Upper lobe of right lung (tissue), 1 donor: ENCODE measurements around the gene ANO5. TPM values are rescaled to one million over a fixed set of nuclear protein-coding genes. Genes with fewer than 3 reads are reported as not detected.

ENCODE experiments used
- ATAC-seq: fragments of 200-7000 bp; cut with Tn5 transposase; one replicate; pipeline ENCODE4 v1.9.1; 2020; ENCODE audit warnings: mild to moderate bottlenecking, moderate library complexity
- DNase-seq: peaks from one replicate; pipeline ENCODE4 v3.0.0-alpha.2; 2020
- H3K27ac ChIP-seq: fragments of 200-600 bp; one replicate; pipeline ENCODE4 v1.8.0; 2022
- H3K27me3 ChIP-seq: fragments of 200-600 bp; one replicate; pipeline ENCODE4 v1.8.0; 2022; ENCODE audit warnings: mild to moderate bottlenecking
- H3K36me3 ChIP-seq: fragments of 200-600 bp; one replicate; pipeline ENCODE4 v1.8.0; 2022
- H3K4me1 ChIP-seq: fragments of 200-600 bp; one replicate; pipeline ENCODE4 v1.8.0; 2022
- H3K4me3 ChIP-seq: fragments of 200-600 bp; one replicate; pipeline ENCODE4 v1.8.0; 2022; ENCODE audit warnings: mild to moderate bottlenecking
- H3K9me3 ChIP-seq: fragments of 200-600 bp; one replicate; pipeline ENCODE4 v1.8.0; 2022
- CTCF ChIP-seq: fragments of 200-600 bp; IDR thresholded peaks from one replicate; pipeline ENCODE4 v1.8.0; 2022; ENCODE audit warnings: antibody characterized with exemption
- intact Hi-C: fragments of 100-400 bp; cut with DNase I; formaldehyde crosslinking; loops from one replicate; pipeline ENCODE4 v1.11.0; 2022
- total RNA-seq: library from RNA; stranded (reverse); fragmentation: NEBNext Ultra II Directional; extraction: Animal tissue kit (Norgen Biotek cat#: 25700); gene quantifications from one replicate; pipeline ENCODE4 v1.2.1, GENCODE V29; 2021
- donor health status: DM: no; HTN: yes; CAD: no; lungs with severe emphysema.

The ANO5 gene
- total RNA-seq, 1 donor from 2014 or later = 5.9 TPM

DNA sequence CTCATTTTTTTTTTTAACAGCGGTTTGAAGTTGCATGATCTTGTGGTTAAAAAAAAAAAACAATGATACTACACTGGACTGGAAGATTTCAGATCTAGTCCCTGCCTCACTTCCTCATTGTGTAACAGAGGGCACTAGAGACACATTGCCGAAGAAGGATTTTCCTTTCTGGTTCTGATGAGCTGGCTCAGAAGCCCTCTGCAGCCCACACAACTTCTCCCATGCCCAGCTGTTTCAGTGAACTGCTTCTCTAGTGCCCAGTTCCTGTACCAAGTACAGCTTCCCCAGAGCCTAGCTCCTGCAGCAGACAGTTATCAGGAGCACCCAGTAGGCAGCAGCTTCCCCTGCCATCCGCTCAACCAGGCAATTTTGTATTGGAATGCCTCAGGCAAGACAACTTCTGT, 29.5 kb upstream of the ANO5 start:
- Histone ChIP-seq H3K4me1 (no peaks in the 10 kb centered on the region), H3K27ac (no peak overlapping the region), H3K36me3 (no peaks in the 10 kb centered on the region), H3K27me3 (no peaks in the 10 kb centered on the region), H3K9me3 (no peaks in the 10 kb centered on the region), H3K4me3 (no peak overlapping the region)
- intact Hi-C loops = no loop called here
- TF ChIP-seq CTCF = no peak
- ATAC-seq (peak; percentile 97), DNase-seq (peak; percentile 58)

- intact Hi-C loops = no loop called here
- TF ChIP-seq CTCF = no peak
These were observed 27.8 kb upstream of the ANO5 start for GRCh38 chr11:22165087-22165486.

GRCh38 chr11:22165759-22166513, 26.9 kb upstream of the ANO5 start:
- no peaks in the 10 kb centered on the region for H3K9me3 ChIP-seq
- no peak for TF ChIP-seq CTCF
- no peaks in the 10 kb centered on the region for H3K4me1 ChIP-seq
- H3K27me3 ChIP-seq = peaks cover 6% of the 10 kb centered on the region
- H3K36me3 ChIP-seq = no peaks in the 10 kb centered on the region
- ATAC-seq (no peak), DNase-seq (no peak)
- H3K4me3 ChIP-seq = no peak overlapping the region
- intact Hi-C loops = no loop called here
- H3K27ac ChIP-seq = no peak overlapping the region

More at GRCh38 chr11:22165087-22165486, 27.8 kb upstream of the ANO5 start:
- Histone ChIP-seq H3K27me3 (no peaks in the 10 kb centered on the region), H3K4me1 (no peaks in the 10 kb centered on the region), H3K4me3 (no peak overlapping the region), H3K9me3 (no peaks in the 10 kb centered on the region), H3K27ac (no peak overlapping the region), H3K36me3 (no peaks in the 10 kb centered on the region)
- DNase-seq (no peak), ATAC-seq (no peak)

GRCh38 chr11:22169833-22170232, 23.1 kb upstream of the ANO5 start:
- ATAC-seq = no peak

DNA sequence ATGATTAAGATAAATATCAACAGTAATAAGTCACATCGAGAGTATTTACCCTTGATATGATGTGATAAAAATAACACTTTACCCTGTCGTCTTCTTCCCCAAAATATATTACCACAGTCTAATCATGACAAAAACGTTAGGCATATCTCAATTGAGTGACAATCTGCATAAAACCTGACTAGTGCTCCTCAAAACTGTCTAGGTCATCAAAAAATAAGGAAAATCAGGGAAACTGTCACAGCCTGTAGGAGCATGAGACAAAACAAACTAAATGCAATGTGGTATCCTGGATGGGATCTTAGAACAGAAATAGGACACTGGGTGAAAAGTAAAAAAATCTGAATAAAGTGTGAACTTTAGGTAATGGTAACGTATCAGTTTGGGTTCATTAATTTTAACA, 19.4 kb upstream of the ANO5 start:
- Histone ChIP-seq H3K4me1 (no peaks in the 10 kb centered on the region), H3K27me3 (peaks cover 6% of the 10 kb centered on the region), H3K36me3 (no peaks in the 10 kb centered on the region), H3K4me3 (no peak overlapping the region), H3K27ac (no peak overlapping the region), H3K9me3 (no peaks in the 10 kb centered on the region)
- DNase-seq (no peak), ATAC-seq (no peak)
- intact Hi-C loops = no loop called here
- TF ChIP-seq CTCF = no peak

More at GRCh38 chr11:22169833-22170232, 23.1 kb upstream of the ANO5 start:
- intact Hi-C loops = no loop called here
- Histone ChIP-seq H3K27me3 (peaks cover 6% of the 10 kb centered on the region), H3K27ac (no peak overlapping the region), H3K4me1 (no peaks in the 10 kb centered on the region), H3K4me3 (no peak overlapping the region), H3K36me3 (no peaks in the 10 kb centered on the region), H3K9me3 (no peaks in the 10 kb centered on the region)
- DNase-seq = no peak
- peak; percentile 42 for TF ChIP-seq CTCF

- H3K4me1 ChIP-seq = no peaks in the 10 kb centered on the region
- no peaks in the 10 kb centered on the region for H3K36me3 ChIP-seq
- no peak for DNase-seq
- ATAC-seq = no peak
- peaks cover 6% of the 10 kb centered on the region for H3K27me3 ChIP-seq
- intact Hi-C loops = no loop called here
- H3K4me3 ChIP-seq = no peak overlapping the region
- no peaks in the 10 kb centered on the region for H3K9me3 ChIP-seq
- TF ChIP-seq CTCF = no peak
- H3K27ac ChIP-seq = no peak overlapping the region
These were observed 15.7 kb upstream of the ANO5 start for GRCh38 chr11:22177186-22177585.
